ENCODE measurements around the gene NUDT12. TPM values are rescaled to one million over a fixed set of nuclear protein-coding genes. Genes with fewer than 3 reads are reported as not detected.

NUDT12 gene
- total RNA-seq, 1 donor from 2014 or later = 10.9 TPM

GRCh38 chr5:103542441-103542840, 20.1 kb downstream of the NUDT12 start:
- H3K4me3 Mint-ChIP-seq (ENCODE audit: unreplicated experiment) = no peak overlapping the region
- no peak for DNase-seq

GRCh38 chr5:103541569-103541968, 21.0 kb downstream of the NUDT12 start:
- no peak overlapping the region for H3K4me3 Mint-ChIP-seq (ENCODE audit: unreplicated experiment)
- H3K9me3 Mint-ChIP-seq (ENCODE audit: unreplicated experiment) = no peaks in the 10 kb centered on the region
- no peaks in the 10 kb centered on the region for H3K36me3 Mint-ChIP-seq (ENCODE audit: unreplicated experiment)
- no peak overlapping the region for H3K27ac Mint-ChIP-seq (ENCODE audit: unreplicated experiment)
- no peak for TF ChIP-seq CTCF (IDR thresholded peaks at IDR 0.05; ENCODE audit: partially characterized antibody, unreplicated experiment)
- DNase-seq = no peak
- no peaks in the 10 kb centered on the region for H3K4me1 Mint-ChIP-seq (ENCODE audit: low read depth, unreplicated experiment)
- no peaks in the 10 kb centered on the region for H3K27me3 Mint-ChIP-seq (ENCODE audit: unreplicated experiment)

More at GRCh38 chr5:103542441-103542840, 20.1 kb downstream of the NUDT12 start:
- Mint-ChIP-seq H3K4me1 (ENCODE audit: low read depth, unreplicated experiment) (no peaks in the 10 kb centered on the region), H3K36me3 (ENCODE audit: unreplicated experiment) (no peaks in the 10 kb centered on the region), H3K27me3 (ENCODE audit: unreplicated experiment) (no peaks in the 10 kb centered on the region), H3K27ac (ENCODE audit: unreplicated experiment) (no peak overlapping the region), H3K9me3 (ENCODE audit: unreplicated experiment) (no peaks in the 10 kb centered on the region)
- no peak for TF ChIP-seq CTCF (IDR thresholded peaks at IDR 0.05; ENCODE audit: partially characterized antibody, unreplicated experiment)

GRCh38 chr5:103541114-103541513, 21.5 kb downstream of the NUDT12 start:
- TF ChIP-seq CTCF (IDR thresholded peaks at IDR 0.05; ENCODE audit: partially characterized antibody, unreplicated experiment) = no peak
- H3K36me3 Mint-ChIP-seq (ENCODE audit: unreplicated experiment) = no peaks in the 10 kb centered on the region
- H3K27ac Mint-ChIP-seq (ENCODE audit: unreplicated experiment) = no peak overlapping the region
- no peak for DNase-seq
- no peaks in the 10 kb centered on the region for H3K9me3 Mint-ChIP-seq (ENCODE audit: unreplicated experiment)
- H3K4me3 Mint-ChIP-seq (ENCODE audit: unreplicated experiment) = no peak overlapping the region
- H3K4me1 Mint-ChIP-seq (ENCODE audit: low read depth, unreplicated experiment) = no peaks in the 10 kb centered on the region
- no peaks in the 10 kb centered on the region for H3K27me3 Mint-ChIP-seq (ENCODE audit: unreplicated experiment)

GRCh38 chr5:103539376-103540330, 22.9 kb downstream of the NUDT12 start:
- TF ChIP-seq CTCF (IDR thresholded peaks at IDR 0.05; ENCODE audit: partially characterized antibody, unreplicated experiment) = no peak
- Mint-ChIP-seq H3K4me3 (ENCODE audit: unreplicated experiment) (no peak overlapping the region), H3K4me1 (ENCODE audit: low read depth, unreplicated experiment) (no peaks in the 10 kb centered on the region), H3K27me3 (ENCODE audit: unreplicated experiment) (no peaks in the 10 kb centered on the region), H3K36me3 (ENCODE audit: unreplicated experiment) (no peaks in the 10 kb centered on the region), H3K9me3 (ENCODE audit: unreplicated experiment) (no peaks in the 10 kb centered on the region), H3K27ac (ENCODE audit: unreplicated experiment) (no peak overlapping the region)
- no peak for DNase-seq

- H3K4me1 Mint-ChIP-seq (ENCODE audit: low read depth, unreplicated experiment) = no peaks in the 10 kb centered on the region
- TF ChIP-seq CTCF (IDR thresholded peaks at IDR 0.05; ENCODE audit: partially characterized antibody, unreplicated experiment) = no peak
- H3K9me3 Mint-ChIP-seq (ENCODE audit: unreplicated experiment) = no peaks in the 10 kb centered on the region
- DNase-seq = no peak
- no peak overlapping the region for H3K4me3 Mint-ChIP-seq (ENCODE audit: unreplicated experiment)
- H3K36me3 Mint-ChIP-seq (ENCODE audit: unreplicated experiment) = no peaks in the 10 kb centered on the region
- no peaks in the 10 kb centered on the region for H3K27me3 Mint-ChIP-seq (ENCODE audit: unreplicated experiment)
- H3K27ac Mint-ChIP-seq (ENCODE audit: unreplicated experiment) = no peak overlapping the region
Observed at GRCh38 chr5:103532086-103532734, 30.4 kb downstream of the NUDT12 start.

All from glutamatergic neuron (in vitro differentiated cells).